IMR-90 (cell line): ENCODE results near the gene ERVMER34-1.

Experiments used
- POLR2A ChIP-seq: IDR thresholded peaks from 2 replicates; pipeline ENCODE4 v1.6.1; 2012; ENCODE audit warnings: mild to moderate bottlenecking, low read depth, low read length
- RFX5 ChIP-seq: IDR thresholded peaks from 2 replicates; pipeline ENCODE4 v1.8.0; 2012; ENCODE audit warnings: low read depth, mild to moderate bottlenecking, low read length, moderate library complexity
- TF ChIP-seq, protein P1 (sequence below): conservative IDR thresholded peaks from 2 replicates; pipeline ENCODE4 v1.5.1; 2012; ENCODE audit warnings: mild to moderate bottlenecking, low read depth, low read length, improper control_type of control experiment

GRCh38 chr4:52694936-52695335 is 56.3 kb downstream of the ERVMER34-1 start:
- TF ChIP-seq, protein P1, sequence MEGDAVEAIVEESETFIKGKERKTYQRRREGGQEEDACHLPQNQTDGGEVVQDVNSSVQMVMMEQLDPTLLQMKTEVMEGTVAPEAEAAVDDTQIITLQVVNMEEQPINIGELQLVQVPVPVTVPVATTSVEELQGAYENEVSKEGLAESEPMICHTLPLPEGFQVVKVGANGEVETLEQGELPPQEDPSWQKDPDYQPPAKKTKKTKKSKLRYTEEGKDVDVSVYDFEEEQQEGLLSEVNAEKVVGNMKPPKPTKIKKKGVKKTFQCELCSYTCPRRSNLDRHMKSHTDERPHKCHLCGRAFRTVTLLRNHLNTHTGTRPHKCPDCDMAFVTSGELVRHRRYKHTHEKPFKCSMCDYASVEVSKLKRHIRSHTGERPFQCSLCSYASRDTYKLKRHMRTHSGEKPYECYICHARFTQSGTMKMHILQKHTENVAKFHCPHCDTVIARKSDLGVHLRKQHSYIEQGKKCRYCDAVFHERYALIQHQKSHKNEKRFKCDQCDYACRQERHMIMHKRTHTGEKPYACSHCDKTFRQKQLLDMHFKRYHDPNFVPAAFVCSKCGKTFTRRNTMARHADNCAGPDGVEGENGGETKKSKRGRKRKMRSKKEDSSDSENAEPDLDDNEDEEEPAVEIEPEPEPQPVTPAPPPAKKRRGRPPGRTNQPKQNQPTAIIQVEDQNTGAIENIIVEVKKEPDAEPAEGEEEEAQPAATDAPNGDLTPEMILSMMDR, result no peak
- TF ChIP-seq POLR2A, result no peak
- no peak for TF ChIP-seq RFX5
